HCT116 (cell line): ENCODE results near the gene TMEM40. TPM values are rescaled to one million over a fixed set of nuclear protein-coding genes. Genes with fewer than 3 reads are reported as not detected.

Experiments
- ATAC-seq: fragments of 200-7000 bp; cut with Tn5 transposase; 2 replicates; pipeline ENCODE4 v1.9.1; 2020; ENCODE audit warnings: mild to moderate bottlenecking, moderate library complexity
- BruUV-seq: library from RNA; stranded (reverse); fragments of 400-500 nt; replicated peaks from 2 replicates; lab custom pipeline; 2021; lab: Mats Ljungman, UMichigan
- CTCF ChIA-PET: fragments of 300-600 bp; sonication (Branson Sonifier 250); formaldehyde crosslinking; loops from one replicate; lab custom pipeline; 2021; ENCODE audit warnings: antibody characterized with exemption; lab: Charles Lee
- POLR2A ChIA-PET: fragments of 300-600, 350-600 bp; sonication (Branson Sonifier 250); formaldehyde crosslinking; loops from one replicate; lab custom pipeline; 2021; ENCODE audit warnings: antibody characterized with exemption; lab: Charles Lee
- RAD21 ChIA-PET, 2 experiments: fragments of 300-600 bp; sonication (Branson Sonifier 250); formaldehyde crosslinking; loops; one replicate each; lab custom pipeline; 2023; ENCODE audit warnings: low total read pairs in 2 of 2; ENCODE audit not compliant: uncharacterized antibody in 2 of 2, unreplicated experiment in 2 of 2, low non-redundant PET in 1 of 2; lab: Charles Lee
- DNase-seq: peaks from one replicate; pipeline ENCODE4 v3.0.0-alpha.2; 2010; ENCODE audit warnings: low read depth, low spot score
- H2AFZ ChIP-seq: fragments of 200-600 bp; shearing (Covaris generic), sonication (generic); 2 replicates; pipeline ENCODE4 v1.6.1; 2017; ENCODE audit warnings: low read depth, mixed run types, mixed read lengths, antibody characterized with exemption, low read length; ENCODE audit not compliant: poor library complexity, severe bottlenecking
- H3K27ac ChIP-seq: 2 replicates; pipeline ENCODE4 v1.5.1; 2012; ENCODE audit warnings: low read depth, low read length
- H3K27me3 ChIP-seq: fragments of 200-600 bp; sonication (generic); 2 replicates; pipeline ENCODE4 v1.6.1; 2016; ENCODE audit warnings: mixed run types, low read length, mixed read lengths; ENCODE audit not compliant: insufficient read depth
- H3K36me3 ChIP-seq, 2 experiments: fragments of 200-500 bp in 1 of 2; fragments of 200-600 bp in 1 of 2; sonication (Bioruptor generic) in 1 of 2; sonication (generic) in 1 of 2; 2 replicates each; pipeline versions ENCODE4 v1.5.1 to v1.6.1; 2014 to 2016; ENCODE audit warnings: low read length in 2 of 2, inconsistent platforms in 1 of 2, mixed read lengths in 1 of 2, mixed run types in 1 of 2; ENCODE audit not compliant: insufficient read depth in 2 of 2, control insufficient read depth in 1 of 2
- H3K4me1 ChIP-seq, 2 experiments: fragments of 200-600 bp in 1 of 2; sonication (generic) in 1 of 2; 2 replicates each; pipeline versions ENCODE4 v1.5.1 to v1.6.1; 2012 to 2017; ENCODE audit warnings: low read length in 2 of 2, inconsistent platforms in 1 of 2, mild to moderate bottlenecking in 1 of 2, mixed read lengths in 1 of 2, mixed run types in 1 of 2, moderate library complexity in 1 of 2; ENCODE audit not compliant: insufficient read depth in 2 of 2, control insufficient read depth in 1 of 2
- H3K4me2 ChIP-seq: fragments of 200-600 bp; sonication (generic); 2 replicates; pipeline ENCODE4 v1.6.1; 2017; ENCODE audit warnings: mixed run types, low read length, mixed read lengths
- H3K4me3 ChIP-seq, 2 experiments: fragments of 200-600 bp in 1 of 2; sonication (generic) in 1 of 2; replicated peaks in 1 of 2; 2 replicates each; pipeline ENCODE4 v1.5.1; 2011 to 2016; ENCODE audit warnings: low read length in 2 of 2, control low read depth in 1 of 2, low read depth in 1 of 2, mild to moderate bottlenecking in 1 of 2, mixed read lengths in 1 of 2, mixed run types in 1 of 2
- H3K79me2 ChIP-seq: fragments of 200-600 bp; sonication (generic); 2 replicates; pipeline ENCODE4 v1.6.1; 2017; ENCODE audit warnings: mild to moderate bottlenecking, mixed run types, low read length, moderate library complexity, mixed read lengths; ENCODE audit not compliant: insufficient read depth
- H3K9ac ChIP-seq: fragments of 200-600 bp; sonication (generic); 2 replicates; pipeline ENCODE4 v1.6.1; 2016; ENCODE audit warnings: low read length, mixed read lengths
- H3K9me2 ChIP-seq: fragments of 200-600 bp; sonication (generic), shearing (Covaris generic); 2 replicates; pipeline ENCODE4 v1.6.1; 2017; ENCODE audit warnings: mixed run types, mild to moderate bottlenecking, moderate library complexity; ENCODE audit not compliant: insufficient read depth
- H3K9me3 ChIP-seq, 2 experiments: fragments of 200-500 bp in 1 of 2; fragments of 200-600 bp in 1 of 2; sonication (Bioruptor generic) in 1 of 2; sonication (generic) in 1 of 2; 2 replicates each; pipeline ENCODE4 v1.6.1; 2014 to 2017; ENCODE audit warnings: low read length in 2 of 2, mixed read lengths in 2 of 2, inconsistent platforms in 1 of 2, low read depth in 1 of 2, mild to moderate bottlenecking in 1 of 2, mixed run types in 1 of 2, moderate library complexity in 1 of 2; ENCODE audit not compliant: control insufficient read depth in 1 of 2, insufficient read depth in 1 of 2
- H4K20me1 ChIP-seq: fragments of 200-600 bp; sonication (generic), shearing (Covaris generic); 2 replicates; pipeline ENCODE4 v1.6.1; 2017; ENCODE audit warnings: mixed run types, mild to moderate bottlenecking, moderate library complexity; ENCODE audit not compliant: insufficient read depth
- CEBPB ChIP-seq: IDR thresholded peaks from 2 replicates; pipeline ENCODE4 v1.6.1; 2012; ENCODE audit warnings: low read depth
- EZH2phosphoT487 ChIP-seq: fragments of 200-600 bp; IDR thresholded peaks from 2 replicates; pipeline ENCODE4 v1.6.1; 2018; ENCODE audit warnings: antibody characterized with exemption, borderline replicate concordance
- JUND ChIP-seq: IDR thresholded peaks from 2 replicates; pipeline ENCODE4 v1.6.1; 2012
- POLR2AphosphoS5 ChIP-seq: IDR thresholded peaks from 2 replicates; pipeline ENCODE4 v1.6.1; 2011; ENCODE audit warnings: mild to moderate bottlenecking, low read depth, low read length, moderate library complexity
- intact Hi-C: fragments of 100-400 bp; cut with micrococcal nuclease; formaldehyde crosslinking; loops from 2 replicates; pipeline ENCODE4 v1.10.0; 2022
- total RNA-seq: library from RNA; stranded (reverse); gene quantifications from one replicate; pipeline ENCODE4 v1.2.1, GENCODE V29; 2021; ENCODE audit not compliant: unreplicated experiment
- TF ChIP-seq, protein P1 (sequence below): IDR thresholded peaks from 2 replicates; pipeline ENCODE4 v1.6.1; 2012; ENCODE audit warnings: low read depth

TMEM40 gene
- total RNA-seq, 1 experiment from 2014 or later: 12.3 TPM

DNA sequence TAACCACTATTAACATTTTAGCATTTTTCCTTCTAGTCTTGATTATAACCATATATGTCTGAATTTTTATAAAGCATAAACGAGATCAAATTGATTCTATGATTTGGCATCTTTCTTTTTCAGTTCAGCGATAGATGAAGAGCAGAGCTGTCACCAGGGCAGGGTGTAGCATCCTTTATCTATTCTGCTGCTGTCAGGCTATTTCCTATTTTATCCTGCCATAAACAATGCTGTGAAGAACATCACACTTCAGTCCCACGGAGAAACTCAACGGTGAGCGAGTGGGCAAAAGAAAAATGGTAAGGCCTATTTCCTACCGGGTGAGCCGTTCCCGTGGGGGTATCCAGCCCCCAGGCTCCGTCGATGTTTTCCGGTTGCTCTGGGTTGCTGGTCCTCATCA is 15.5 kb downstream of the TMEM40 start:
- Histone ChIP-seq H3K27me3 (no peaks in the 10 kb centered on the region), H4K20me1 (no peaks in the 10 kb centered on the region), H3K9ac (no peak overlapping the region), H3K79me2 (no peaks in the 10 kb centered on the region), H3K4me2 (no peak overlapping the region), H3K9me2 (no peaks in the 10 kb centered on the region), H3K9me3 (no peaks in the 10 kb centered on the region), H3K4me3 (no peak overlapping the region), H3K4me1 (no peaks in the 10 kb centered on the region), H3K27ac (no peak overlapping the region), H2AFZ (no peak overlapping the region), H3K36me3 (no peaks in the 10 kb centered on the region)
- ATAC-seq: no peak
- no peak for TF ChIP-seq CEBPB
- TF ChIP-seq POLR2AphosphoS5: no peak
- TF ChIP-seq, protein P1, sequence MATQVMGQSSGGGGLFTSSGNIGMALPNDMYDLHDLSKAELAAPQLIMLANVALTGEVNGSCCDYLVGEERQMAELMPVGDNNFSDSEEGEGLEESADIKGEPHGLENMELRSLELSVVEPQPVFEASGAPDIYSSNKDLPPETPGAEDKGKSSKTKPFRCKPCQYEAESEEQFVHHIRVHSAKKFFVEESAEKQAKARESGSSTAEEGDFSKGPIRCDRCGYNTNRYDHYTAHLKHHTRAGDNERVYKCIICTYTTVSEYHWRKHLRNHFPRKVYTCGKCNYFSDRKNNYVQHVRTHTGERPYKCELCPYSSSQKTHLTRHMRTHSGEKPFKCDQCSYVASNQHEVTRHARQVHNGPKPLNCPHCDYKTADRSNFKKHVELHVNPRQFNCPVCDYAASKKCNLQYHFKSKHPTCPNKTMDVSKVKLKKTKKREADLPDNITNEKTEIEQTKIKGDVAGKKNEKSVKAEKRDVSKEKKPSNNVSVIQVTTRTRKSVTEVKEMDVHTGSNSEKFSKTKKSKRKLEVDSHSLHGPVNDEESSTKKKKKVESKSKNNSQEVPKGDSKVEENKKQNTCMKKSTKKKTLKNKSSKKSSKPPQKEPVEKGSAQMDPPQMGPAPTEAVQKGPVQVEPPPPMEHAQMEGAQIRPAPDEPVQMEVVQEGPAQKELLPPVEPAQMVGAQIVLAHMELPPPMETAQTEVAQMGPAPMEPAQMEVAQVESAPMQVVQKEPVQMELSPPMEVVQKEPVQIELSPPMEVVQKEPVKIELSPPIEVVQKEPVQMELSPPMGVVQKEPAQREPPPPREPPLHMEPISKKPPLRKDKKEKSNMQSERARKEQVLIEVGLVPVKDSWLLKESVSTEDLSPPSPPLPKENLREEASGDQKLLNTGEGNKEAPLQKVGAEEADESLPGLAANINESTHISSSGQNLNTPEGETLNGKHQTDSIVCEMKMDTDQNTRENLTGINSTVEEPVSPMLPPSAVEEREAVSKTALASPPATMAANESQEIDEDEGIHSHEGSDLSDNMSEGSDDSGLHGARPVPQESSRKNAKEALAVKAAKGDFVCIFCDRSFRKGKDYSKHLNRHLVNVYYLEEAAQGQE: no peak
- TF ChIP-seq JUND: no peak
- no peak for TF ChIP-seq EZH2phosphoT487
- POLR2A ChIA-PET: no interaction called here
- CTCF ChIA-PET: interaction anchor here (1.3 kb wide), 1 partner anchor 66 kb away, joined by 3 read pairs; no protein-coding TSS in a partner anchor
- no TSS peak for BruUV-seq
- RAD21 ChIA-PET: no interaction called here
- no peak for DNase-seq
- intact Hi-C loops: no loop called here
